HK-2 (cell line): Measurements from ENCODE around the gene PRR7.

ENCODE experiments used
- DNase-seq: peaks from one replicate; pipeline ENCODE4 v3.0.0-alpha.2; 2018; ENCODE audit not compliant: unreplicated experiment

Gene PRR7

GRCh38 chr5:177425196-177425800 lies 21.3 kb upstream of the PRR7 start:
- no peak for DNase-seq

DNA sequence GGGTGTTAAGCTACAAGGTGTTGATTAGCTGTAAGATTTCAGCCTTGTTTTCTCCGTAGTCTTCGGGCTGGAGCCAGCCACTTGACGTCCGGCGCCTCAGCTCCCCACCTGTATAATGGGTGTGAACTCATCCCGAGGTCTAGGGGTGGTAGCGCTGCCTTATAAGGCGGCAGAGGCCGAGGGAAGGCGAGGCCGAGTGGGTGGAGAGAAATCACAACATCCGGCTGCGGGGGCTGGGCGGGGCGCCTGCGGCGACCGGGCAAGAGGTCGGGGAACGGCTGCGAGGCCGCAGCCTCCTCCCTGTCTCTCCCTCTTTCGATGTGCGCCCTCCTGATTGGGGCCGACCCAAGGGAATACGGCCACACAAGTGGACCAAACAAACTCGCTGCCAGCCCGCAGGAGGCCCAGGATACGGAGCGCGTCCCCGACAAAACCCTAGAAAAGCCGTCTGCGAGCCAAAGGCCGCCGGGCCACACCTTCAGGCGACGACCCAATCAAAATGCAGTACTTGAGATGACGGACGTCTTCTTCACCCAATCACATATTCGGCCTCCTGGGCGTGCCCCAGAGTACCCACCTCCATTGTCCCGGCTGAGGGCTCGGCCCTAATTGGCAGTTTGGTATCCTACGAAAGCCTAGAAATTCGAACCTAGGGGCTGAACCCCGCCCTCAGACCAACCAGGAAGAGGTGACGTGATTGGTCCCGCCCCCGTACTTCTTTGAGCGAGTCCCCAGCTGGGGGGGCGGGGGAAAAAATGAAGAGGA lies 20.6 kb upstream of the PRR7 start:
- peak; percentile 95 for DNase-seq

- no peak for DNase-seq
Measured at GRCh38 chr5:177426566-177427210, 19.9 kb upstream of the PRR7 start, which contains the start of gene GRK6. Gene GRK6 (plus strand): TSS chr5:177426676. CDS start chr5:177426846, 170 bp downstream.

DNA sequence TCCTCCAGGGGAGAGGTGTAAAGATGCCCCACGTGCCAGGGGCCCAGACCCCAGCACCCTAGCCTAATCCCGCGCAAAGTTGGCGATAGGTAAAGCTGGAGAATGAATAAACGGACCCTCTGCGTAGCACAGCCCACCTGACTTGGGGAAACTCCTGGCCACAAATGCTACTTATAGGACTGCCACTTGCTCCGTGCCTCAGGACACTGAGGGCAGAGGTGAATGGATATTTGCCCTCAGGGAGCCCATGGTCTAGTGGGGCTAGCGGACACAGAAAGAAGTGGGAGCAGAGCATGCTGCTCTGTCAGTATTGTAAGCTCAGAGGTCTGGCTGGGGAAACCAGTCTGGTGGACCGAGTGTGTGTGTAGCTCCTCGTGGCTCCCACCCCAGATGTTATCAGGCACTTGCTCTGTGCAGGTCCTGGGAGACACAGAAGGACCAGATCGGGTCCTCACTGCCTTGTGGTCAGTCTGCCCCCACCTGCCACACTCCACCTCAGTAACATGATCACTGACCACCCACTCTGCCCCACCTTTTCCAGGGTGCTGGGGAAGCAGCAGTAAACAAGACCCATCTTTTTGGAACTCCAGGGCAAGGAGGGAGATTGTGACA lies 19.3 kb upstream of the PRR7 start:
- no peak for DNase-seq

GRCh38 chr5:177427919-177428573 lies 18.6 kb upstream of the PRR7 start:
- no peak for DNase-seq

DNA sequence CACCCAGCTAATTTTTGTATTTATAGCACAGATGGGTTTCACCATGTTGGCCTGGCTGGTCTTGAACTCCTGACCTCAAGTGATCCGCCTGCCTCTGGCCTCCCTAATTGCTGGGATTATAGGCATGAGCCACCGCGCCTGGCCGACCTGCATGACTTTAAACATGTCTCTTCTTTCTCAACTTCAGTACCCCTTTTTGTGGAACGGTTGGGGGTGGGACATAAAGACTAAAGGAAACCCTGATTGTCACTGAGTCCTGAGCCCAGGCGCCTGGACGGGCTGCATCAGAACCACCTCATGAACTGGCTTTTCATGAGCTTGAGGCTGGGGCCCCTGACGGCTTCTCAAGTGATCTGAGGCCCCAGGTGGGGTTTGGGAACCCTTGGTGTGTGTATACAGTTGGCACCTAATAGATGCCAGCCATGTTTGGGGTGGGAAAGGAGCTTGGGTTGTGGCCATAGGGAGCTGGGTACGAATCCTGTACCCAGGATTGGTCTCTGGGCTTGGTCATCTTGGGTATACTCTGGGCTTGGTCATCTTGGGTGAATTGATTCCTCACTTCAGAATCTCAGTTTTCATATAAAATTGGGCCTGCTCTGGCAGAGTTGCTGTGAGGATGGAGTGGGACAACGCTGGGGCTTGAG lies 17.9 kb upstream of the PRR7 start:
- no peak for DNase-seq

GRCh38 chr5:177429248-177430040 lies 17.2 kb upstream of the PRR7 start:
- DNase-seq = no peak

DNA sequence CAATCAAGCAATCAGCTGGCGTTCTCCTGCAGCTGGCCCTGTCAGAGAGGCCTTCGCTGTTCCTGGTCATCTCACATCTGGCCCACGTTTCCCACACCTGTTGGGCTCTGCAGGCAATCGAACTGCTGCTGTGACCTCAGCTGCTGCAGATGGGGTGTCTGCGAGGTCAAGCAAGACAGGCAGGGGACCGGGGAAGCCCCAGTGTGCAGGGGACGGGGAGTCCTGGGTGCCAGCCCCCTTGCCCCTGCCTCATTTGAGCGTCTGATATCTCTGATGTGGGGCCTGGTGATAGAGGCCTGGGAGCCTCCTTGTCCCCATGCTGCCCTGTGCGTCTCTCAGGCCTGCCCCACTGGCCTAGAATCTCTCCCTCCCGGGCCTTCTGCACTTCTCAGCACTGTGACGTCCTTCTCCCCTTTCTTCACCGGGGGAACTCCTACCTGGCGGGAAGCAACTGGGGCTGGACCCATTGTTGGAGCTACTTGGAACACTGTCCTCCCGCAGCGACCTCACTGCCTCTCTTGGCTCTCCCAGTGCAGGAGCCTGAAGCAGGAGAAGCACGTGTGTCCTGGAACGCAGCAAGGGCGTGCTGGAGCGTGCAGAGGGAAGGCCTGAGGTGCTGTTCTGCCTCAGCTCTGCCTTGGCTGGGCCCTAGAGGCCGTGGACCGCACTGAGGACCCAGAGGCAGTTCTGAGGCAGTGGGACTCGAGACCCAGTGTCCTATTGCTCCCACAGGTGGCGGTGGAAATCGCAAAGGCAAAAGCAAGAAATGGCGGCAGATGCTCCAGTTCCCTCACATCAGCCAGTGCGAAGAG lies 16.3 kb upstream of the PRR7 start:
- DNase-seq = no peak

- DNase-seq = no peak
Measured at GRCh38 chr5:177430972-177431316, 15.7 kb upstream of the PRR7 start.

DNA sequence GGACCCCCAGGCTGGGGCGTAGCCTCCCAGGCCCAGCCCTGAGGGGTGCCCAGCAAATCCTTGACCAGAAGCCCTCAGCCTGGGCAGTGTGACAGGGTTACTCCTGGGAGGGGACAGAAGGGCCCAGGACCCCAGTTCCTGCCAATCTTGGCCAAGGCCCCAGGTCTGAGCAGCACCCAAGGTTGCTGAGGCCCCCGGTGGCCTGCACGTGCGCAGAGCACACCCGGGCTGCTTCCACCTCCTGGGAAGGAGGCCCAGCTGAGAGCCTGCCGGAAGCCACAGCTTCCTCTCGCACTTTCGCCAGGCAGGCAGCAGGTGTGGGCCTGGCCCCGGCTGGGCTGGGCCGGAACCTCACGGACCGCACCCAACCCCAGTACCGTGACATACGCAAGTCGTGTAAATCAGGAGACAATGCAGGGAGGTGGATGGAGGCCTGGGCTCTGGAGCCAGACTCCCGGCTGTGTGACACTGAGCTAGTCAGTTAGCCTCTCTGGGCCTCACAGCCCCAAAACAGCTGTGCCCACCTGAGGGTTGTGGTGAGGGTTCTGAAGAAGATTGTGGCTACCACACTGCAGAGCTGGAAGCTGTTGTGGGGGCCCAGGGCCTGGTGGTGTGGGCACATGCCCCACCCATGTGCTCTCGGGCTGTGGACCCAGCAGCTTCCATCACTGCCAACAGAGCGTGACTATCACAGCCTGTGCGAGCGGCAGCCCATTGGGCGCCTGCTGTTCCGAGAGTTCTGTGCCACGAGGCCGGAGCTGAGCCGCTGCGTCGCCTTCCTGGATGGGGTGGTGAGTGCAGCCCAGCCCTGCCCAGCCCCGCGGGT lies 15.1 kb upstream of the PRR7 start:
- DNase-seq = no peak

GRCh38 chr5:177432143-177432838 lies 14.3 kb upstream of the PRR7 start:
- DNase-seq = no peak

GRCh38 chr5:177432839-177433657 lies 13.6 kb upstream of the PRR7 start:
- DNase-seq = no peak

DNA sequence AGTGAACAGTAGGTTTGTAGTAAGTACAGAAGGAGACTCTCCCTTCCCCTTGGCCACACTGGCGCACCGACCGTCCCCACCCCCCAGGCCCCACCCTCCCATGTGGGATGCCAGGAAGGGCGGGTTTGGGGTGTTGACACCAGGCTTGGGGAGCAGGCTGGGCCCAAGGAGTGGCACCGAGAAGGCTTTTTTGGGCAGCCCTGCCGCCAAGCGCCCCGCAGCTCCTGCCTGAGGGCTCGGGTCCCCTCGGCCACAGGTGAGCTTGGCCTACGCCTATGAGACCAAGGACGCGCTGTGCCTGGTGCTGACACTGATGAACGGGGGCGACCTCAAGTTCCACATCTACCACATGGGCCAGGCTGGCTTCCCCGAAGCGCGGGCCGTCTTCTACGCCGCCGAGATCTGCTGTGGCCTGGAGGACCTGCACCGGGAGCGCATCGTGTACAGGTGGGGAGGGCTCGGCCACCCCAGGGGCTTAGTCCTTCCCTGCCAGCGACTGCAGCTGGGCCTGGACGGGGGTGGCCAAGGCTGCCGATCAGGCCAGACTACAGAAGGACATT lies 12.9 kb upstream of the PRR7 start:
- DNase-seq = no peak

DNA sequence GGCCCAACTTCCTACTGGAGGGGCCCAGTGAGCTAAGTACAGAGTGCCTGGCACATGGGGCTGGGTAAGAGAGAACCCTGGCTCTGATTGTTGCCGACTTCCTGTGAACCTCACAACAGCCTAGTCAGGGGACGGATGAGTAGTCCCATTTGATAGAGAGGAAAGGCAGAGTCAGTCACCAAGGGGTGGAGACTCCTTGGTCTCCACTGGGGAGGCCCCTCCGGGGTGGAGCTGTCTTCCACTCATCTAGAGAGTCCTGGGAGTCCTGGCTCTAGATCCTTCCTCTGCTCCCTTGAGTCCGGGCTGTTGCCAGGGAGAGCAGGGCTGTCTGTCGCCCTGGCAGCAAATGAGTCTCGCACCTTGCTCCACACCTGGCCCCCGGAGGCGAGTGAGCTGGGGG lies 12.2 kb upstream of the PRR7 start:
- peak; percentile 49 for DNase-seq

DNA sequence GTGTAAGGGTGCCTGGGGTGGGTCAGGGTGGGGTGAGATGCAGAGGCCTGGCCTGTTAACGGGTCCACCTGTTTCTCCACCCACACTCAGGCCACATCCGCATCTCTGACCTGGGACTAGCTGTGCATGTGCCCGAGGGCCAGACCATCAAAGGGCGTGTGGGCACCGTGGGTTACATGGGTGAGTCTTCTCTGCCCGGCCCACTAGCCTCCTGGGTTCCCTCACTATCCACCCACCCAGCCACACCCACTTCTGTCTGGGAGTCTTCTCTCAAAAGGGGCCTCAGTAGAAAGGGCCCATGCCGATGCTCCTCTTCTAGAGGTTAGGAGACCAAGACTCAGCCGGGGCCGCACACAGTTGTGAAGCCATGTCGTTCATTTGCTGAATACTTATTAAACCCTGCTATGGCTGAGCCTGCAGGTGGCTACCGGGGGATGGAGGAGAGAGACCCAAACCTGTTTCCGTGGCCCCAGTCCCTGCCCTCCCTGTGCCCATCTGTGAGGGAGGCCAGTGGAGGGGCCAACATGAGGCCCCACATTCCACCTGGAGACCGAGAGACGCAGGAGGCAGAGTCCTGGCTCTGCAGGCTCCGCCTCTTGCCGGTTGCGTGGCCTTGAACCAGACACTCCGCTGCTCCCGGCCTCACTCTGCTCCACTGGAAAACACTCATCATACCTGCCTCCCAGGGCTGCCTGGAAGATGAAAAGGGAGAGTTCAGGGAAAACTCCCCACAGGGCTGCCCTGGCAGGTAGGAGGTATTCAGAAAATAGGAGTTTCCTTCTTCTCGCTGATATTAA lies 11.5 kb upstream of the PRR7 start:
- peak; percentile 1 for DNase-seq

GRCh38 chr5:177435847-177436536 lies 10.6 kb upstream of the PRR7 start:
- DNase-seq = no peak
